CD8-positive, alpha-beta memory T cell (primary cell): ENCODE results near the gene APOA4. TPM values are rescaled to one million over a fixed set of nuclear protein-coding genes. Genes with fewer than 3 reads are reported as not detected.

Source experiments
- CTCF ChIA-PET: fragments of 350-600 bp; sonication (Branson Sonifier 250); formaldehyde crosslinking; loops from one replicate; lab custom pipeline; 2021; ENCODE audit warnings: antibody characterized with exemption; lab: Charles Lee
- POLR2A ChIA-PET: fragments of 350-600 bp; sonication (Branson Sonifier 250); formaldehyde crosslinking; loops from one replicate; lab custom pipeline; 2021; ENCODE audit warnings: antibody characterized with exemption; lab: Charles Lee
- DNase-seq, 5 donors: peaks; one replicate each; pipeline versions ENCODE4 v3.0.0 to v3.0.0-alpha.2; 2020 to 2022; ENCODE audit warnings: mixed read lengths in 1 of 5
- H3K27ac ChIP-seq: one replicate; pipeline ENCODE4 v1.7.0; 2013; ENCODE audit warnings: low read depth, mild to moderate bottlenecking, low read length, moderate library complexity
- H3K27me3 ChIP-seq: 2 replicates; pipeline ENCODE4 v1.7.0; 2013; ENCODE audit warnings: low read length, mild to moderate bottlenecking; ENCODE audit not compliant: insufficient read depth, poor library complexity, severe bottlenecking
- H3K36me3 ChIP-seq: 2 replicates; pipeline ENCODE4 v1.7.0; 2013; ENCODE audit warnings: mild to moderate bottlenecking, low read length, moderate library complexity; ENCODE audit not compliant: insufficient read depth
- H3K4me1 ChIP-seq: 2 replicates; pipeline ENCODE4 v1.7.0; 2013; ENCODE audit warnings: mild to moderate bottlenecking, low read length, moderate library complexity; ENCODE audit not compliant: insufficient read depth
- H3K4me3 ChIP-seq: 2 replicates; pipeline ENCODE4 v1.7.0; 2013; ENCODE audit warnings: mild to moderate bottlenecking, low read length
- H3K9me3 ChIP-seq: 2 replicates; pipeline ENCODE4 v1.7.0; 2013; ENCODE audit warnings: mild to moderate bottlenecking, low read length
- H3K27ac Mint-ChIP-seq, 8 donors: one replicate each; pipeline ENCODE4 v1.8.0; 2020 to 2021; ENCODE audit warnings: mixed read lengths in 8 of 8, mild to moderate bottlenecking in 6 of 8, inconsistent platforms in 3 of 8, moderate library complexity in 3 of 8
- H3K27me3 Mint-ChIP-seq, 2 donors: one replicate each; pipeline ENCODE4 v1.8.0; 2020 to 2021; ENCODE audit warnings: mixed read lengths in 2 of 2, mild to moderate bottlenecking in 1 of 2, moderate library complexity in 1 of 2
- H3K36me3 Mint-ChIP-seq, 3 donors: one replicate each; pipeline ENCODE4 v1.8.0; 2020 to 2021; ENCODE audit warnings: mixed read lengths in 3 of 3, inconsistent platforms in 1 of 3, mild to moderate bottlenecking in 1 of 3
- H3K4me1 Mint-ChIP-seq, 3 donors: one replicate each; pipeline ENCODE4 v1.8.0; 2020 to 2021; ENCODE audit warnings: mixed read lengths in 3 of 3, inconsistent platforms in 1 of 3, mild to moderate bottlenecking in 1 of 3
- H3K4me3 Mint-ChIP-seq, 7 donors: one replicate each; pipeline ENCODE4 v1.8.0; 2020 to 2021; ENCODE audit warnings: mixed read lengths in 7 of 7, mild to moderate bottlenecking in 6 of 7, moderate library complexity in 4 of 7, inconsistent platforms in 2 of 7
- H3K9me3 Mint-ChIP-seq, 5 donors: one replicate each; pipeline ENCODE4 v1.8.0; 2020 to 2022; ENCODE audit warnings: mixed read lengths in 5 of 5, mild to moderate bottlenecking in 3 of 5, moderate library complexity in 2 of 5, inconsistent platforms in 1 of 5
- polyA plus RNA-seq: library from polyadenylated mRNA; unstranded; fragments of 300-500 nt; fragmentation: Illumina TruSeq; gene quantifications from one replicate; pipeline ENCODE4 v1.2.3, GENCODE V29; 2021
- total RNA-seq, 2 experiments: library from RNA; stranded (reverse); gene quantifications; one replicate each; pipeline ENCODE4 v1.2.3, GENCODE V29; 2021

Gene APOA4
- total and polyA plus RNA-seq, 3 experiments from 2014 or later: not detected

- no peak overlapping the region for H3K27ac Mint-ChIP-seq
- H3K4me1 Mint-ChIP-seq: no peaks in the 10 kb centered on the region
- POLR2A ChIA-PET: no interaction called here
- no peaks in the 10 kb centered on the region for H3K4me1 ChIP-seq
- CTCF ChIA-PET: interaction anchor here (0.9 to 4.3 kb wide), 3 partner anchors 15 to 285 kb away, joined by 3 to 21 read pairs (median 4); no protein-coding TSS in a partner anchor
- no peak overlapping the region for H3K4me3 Mint-ChIP-seq
- DNase-seq: no peak
- no peaks in the 10 kb centered on the region for H3K9me3 Mint-ChIP-seq
- no peaks in the 10 kb centered on the region for H3K27me3 ChIP-seq
- H3K27ac ChIP-seq: no peak overlapping the region
- H3K27me3 Mint-ChIP-seq: no peaks in the 10 kb centered on the region
- no peaks in the 10 kb centered on the region for H3K36me3 ChIP-seq
- H3K9me3 ChIP-seq: no peaks in the 10 kb centered on the region
- no peaks in the 10 kb centered on the region for H3K36me3 Mint-ChIP-seq
- no peak overlapping the region for H3K4me3 ChIP-seq
Measured at GRCh38 chr11:116821050-116821918, 1.8 kb downstream of the APOA4 start.

GRCh38 chr11:116819049-116819448 lies 4.1 kb downstream of the APOA4 start:
- Mint-ChIP-seq H3K27ac (peak overlapping the region in 1 of 8 donors; percentile 54), H3K4me3 (no peak overlapping the region), H3K9me3 (no peaks in the 10 kb centered on the region), H3K36me3 (no peaks in the 10 kb centered on the region), H3K4me1 (no peaks in the 10 kb centered on the region), H3K27me3 (no peaks in the 10 kb centered on the region)
- H3K4me3 ChIP-seq: no peak overlapping the region
- ChIA-PET POLR2A (no interaction called here), CTCF (interaction anchor here (1.1 kb wide), 1 partner anchor 17 kb away, joined by 3 read pairs; no protein-coding TSS in a partner anchor)
- no peak for DNase-seq
- H3K27me3 ChIP-seq: no peaks in the 10 kb centered on the region
- no peaks in the 10 kb centered on the region for H3K9me3 ChIP-seq
- H3K36me3 ChIP-seq: no peaks in the 10 kb centered on the region
- H3K4me1 ChIP-seq: no peaks in the 10 kb centered on the region
- no peak overlapping the region for H3K27ac ChIP-seq

GRCh38 chr11:116814502-116814901 lies 8.6 kb downstream of the APOA4 start:
- H3K36me3 ChIP-seq: no peaks in the 10 kb centered on the region
- Mint-ChIP-seq H3K27me3 (peaks cover 0 to 1% of the 10 kb centered on the region in 2 donors), H3K27ac (no peak overlapping the region), H3K9me3 (no peaks in the 10 kb centered on the region), H3K4me1 (no peaks in the 10 kb centered on the region), H3K36me3 (no peaks in the 10 kb centered on the region), H3K4me3 (no peak overlapping the region)
- no peak for DNase-seq
- no peaks in the 10 kb centered on the region for H3K27me3 ChIP-seq
- ChIA-PET CTCF (interaction anchor here (1.6 to 3.0 kb wide), 2 partner anchors 21 to 24 kb away, joined by 3 to 10 read pairs; partner anchors contain the start of gene APOA5), POLR2A (no interaction called here)
- H3K27ac ChIP-seq: no peak overlapping the region
- no peaks in the 10 kb centered on the region for H3K9me3 ChIP-seq
- no peak overlapping the region for H3K4me3 ChIP-seq
- no peaks in the 10 kb centered on the region for H3K4me1 ChIP-seq

- no peaks in the 10 kb centered on the region for H3K9me3 Mint-ChIP-seq
- ChIA-PET POLR2A (no interaction called here), CTCF (interaction anchor here (0.9 to 3.0 kb wide), 3 partner anchors 9 to 23 kb away, joined by 3 to 10 read pairs (median 3); partner anchors contain the start of genes APOA4 and APOA5)
Measured at GRCh38 chr11:116813781-116814471, 9.2 kb downstream of the APOA4 start.

GRCh38 chr11:116813170-116813569 lies 9.9 kb downstream of the APOA4 start:
- Mint-ChIP-seq H3K4me1 (no peaks in the 10 kb centered on the region), H3K27ac (no peak overlapping the region), H3K27me3 (peaks cover 1 to 5% of the 10 kb centered on the region in 2 donors), H3K9me3 (no peaks in the 10 kb centered on the region), H3K36me3 (no peaks in the 10 kb centered on the region), H3K4me3 (no peak overlapping the region)
- DNase-seq: no peak
- Histone ChIP-seq H3K4me3 (no peak overlapping the region), H3K27me3 (no peaks in the 10 kb centered on the region), H3K9me3 (no peaks in the 10 kb centered on the region), H3K4me1 (no peaks in the 10 kb centered on the region), H3K36me3 (no peaks in the 10 kb centered on the region), H3K27ac (no peak overlapping the region)
- POLR2A ChIA-PET: no interaction called here
- CTCF ChIA-PET: interaction anchor here (0.9 to 3.0 kb wide), 3 partner anchors 10 to 23 kb away, joined by 3 to 10 read pairs (median 3); partner anchors contain the start of genes APOA4 and APOA5

More at GRCh38 chr11:116813781-116814471, 9.2 kb downstream of the APOA4 start:
- no peaks in the 10 kb centered on the region for H3K36me3 ChIP-seq
- no peak overlapping the region for H3K27ac ChIP-seq
- DNase-seq: no peak
- H3K27me3 ChIP-seq: no peaks in the 10 kb centered on the region
- no peaks in the 10 kb centered on the region for H3K36me3 Mint-ChIP-seq
- H3K27me3 Mint-ChIP-seq: peaks cover 1 to 3% of the 10 kb centered on the region in 2 donors
- peak overlapping the region in 1 of 8 donors; percentile 54 for H3K27ac Mint-ChIP-seq
- H3K4me1 Mint-ChIP-seq: no peaks in the 10 kb centered on the region
- H3K4me3 Mint-ChIP-seq: no peak overlapping the region
- no peaks in the 10 kb centered on the region for H3K9me3 ChIP-seq
- no peaks in the 10 kb centered on the region for H3K4me1 ChIP-seq
- H3K4me3 ChIP-seq: no peak overlapping the region

- H3K4me3 Mint-ChIP-seq: no peak overlapping the region
- no peaks in the 10 kb centered on the region for H3K9me3 Mint-ChIP-seq
- ChIA-PET CTCF (interaction anchor here (1.3 kb wide), 1 partner anchor 24 kb away, joined by 3 read pairs; no protein-coding TSS in a partner anchor), POLR2A (no interaction called here)
- H3K9me3 ChIP-seq: no peaks in the 10 kb centered on the region
- DNase-seq: no peak
- no peak overlapping the region for H3K27ac Mint-ChIP-seq
- no peaks in the 10 kb centered on the region for H3K4me1 ChIP-seq
- H3K36me3 Mint-ChIP-seq: no peaks in the 10 kb centered on the region
- H3K27ac ChIP-seq: no peak overlapping the region
- H3K36me3 ChIP-seq: no peaks in the 10 kb centered on the region
- no peak overlapping the region for H3K4me3 ChIP-seq
- peaks cover 1 to 8% of the 10 kb centered on the region in 2 donors for H3K27me3 Mint-ChIP-seq
- H3K4me1 Mint-ChIP-seq: no peaks in the 10 kb centered on the region
- no peaks in the 10 kb centered on the region for H3K27me3 ChIP-seq
Measured at GRCh38 chr11:116812109-116812508, 11.0 kb downstream of the APOA4 start.

- Histone ChIP-seq H3K27ac (no peak overlapping the region), H3K27me3 (no peaks in the 10 kb centered on the region), H3K36me3 (no peaks in the 10 kb centered on the region), H3K4me3 (no peak overlapping the region), H3K4me1 (no peaks in the 10 kb centered on the region), H3K9me3 (no peaks in the 10 kb centered on the region)
- DNase-seq: no peak
- no peak overlapping the region for H3K4me3 Mint-ChIP-seq
- H3K9me3 Mint-ChIP-seq: no peaks in the 10 kb centered on the region
- H3K36me3 Mint-ChIP-seq: no peaks in the 10 kb centered on the region
- no peaks in the 10 kb centered on the region for H3K4me1 Mint-ChIP-seq
- POLR2A ChIA-PET: interaction anchor here (0.6 kb wide), 1 partner anchor 115 kb away, joined by 13 read pairs; no protein-coding TSS in a partner anchor
- H3K27me3 Mint-ChIP-seq: peaks cover 1 to 11% of the 10 kb centered on the region in 2 donors
- CTCF ChIA-PET: interaction anchor here (0.7 to 1.8 kb wide), 2 partner anchors 20 to 25 kb away, joined by 4 read pairs; partner anchors contain the start of gene APOA5
- no peak overlapping the region for H3K27ac Mint-ChIP-seq
Measured at GRCh38 chr11:116811194-116811593, 11.9 kb downstream of the APOA4 start.
